AG20443 (cell line): ENCODE data around the gene PTGFRN.
A peak's percentile ranks its signal among the peaks of the same experiment; 100 is the strongest.

Source experiments
- DNase-seq: peaks from one replicate; pipeline ENCODE4 v3.0.0; 2012; ENCODE audit warnings: low spot score, mixed read lengths

PTGFRN gene

GRCh38 chr1:117003223-117003875 is 93.6 kb downstream of the PTGFRN start:
- DNase-seq, result no peak

GRCh38 chr1:117007719-117008013 is 98.0 kb downstream of the PTGFRN start:
- DNase-seq, result no peak

- no peak for DNase-seq
These were observed 98.9 kb downstream of the PTGFRN start for GRCh38 chr1:117008656-117009055.

GRCh38 chr1:117009132-117009531 is 99.4 kb downstream of the PTGFRN start:
- peak; percentile 51 for DNase-seq

GRCh38 chr1:117010310-117010969 is 100.7 kb downstream of the PTGFRN start:
- no peak for DNase-seq

- DNase-seq, result no peak
These were observed 101.6 kb downstream of the PTGFRN start for GRCh38 chr1:117011334-117011733.

GRCh38 chr1:117013309-117013858 is 103.7 kb downstream of the PTGFRN start:
- DNase-seq, result no peak

GRCh38 chr1:117014209-117014608 is 104.5 kb downstream of the PTGFRN start:
- no peak for DNase-seq

GRCh38 chr1:117015724-117016123 is 106.0 kb downstream of the PTGFRN start:
- no peak for DNase-seq

- no peak for DNase-seq
These were observed 107.3 kb downstream of the PTGFRN start for GRCh38 chr1:117017062-117017461.

GRCh38 chr1:117017648-117018047 is 107.9 kb downstream of the PTGFRN start:
- DNase-seq, result no peak

GRCh38 chr1:117020526-117021156 is 110.9 kb downstream of the PTGFRN start:
- DNase-seq, result no peak

GRCh38 chr1:117022114-117022513 is 112.4 kb downstream of the PTGFRN start:
- DNase-seq, result no peak

- DNase-seq, result no peak
These were observed 115.9 kb downstream of the PTGFRN start for GRCh38 chr1:117025568-117025967.

- DNase-seq, result no peak
These were observed 116.6 kb downstream of the PTGFRN start for GRCh38 chr1:117026361-117026760.

GRCh38 chr1:117029685-117030084 is 120.0 kb downstream of the PTGFRN start:
- no peak for DNase-seq

- no peak for DNase-seq
These were observed 120.7 kb downstream of the PTGFRN start for GRCh38 chr1:117030271-117030877.

GRCh38 chr1:117032266-117032665 is 122.5 kb downstream of the PTGFRN start:
- DNase-seq, result no peak

GRCh38 chr1:117032681-117033539 is 123.2 kb downstream of the PTGFRN start:
- DNase-seq, result no peak

GRCh38 chr1:117033772-117034171 is 124.1 kb downstream of the PTGFRN start:
- DNase-seq, result no peak

GRCh38 chr1:117034791-117035290 is 125.1 kb downstream of the PTGFRN start:
- DNase-seq, result no peak

- DNase-seq, result no peak
These were observed 126.3 kb downstream of the PTGFRN start for GRCh38 chr1:117036018-117036461.
